GM15510 (cell line): Measurements from ENCODE around the gene PLAAT2.

Source experiments
- POLR2A ChIP-seq: IDR thresholded peaks from 3 replicates; pipeline ENCODE4 v1.6.1; 2011; ENCODE audit warnings: borderline replicate concordance; ENCODE audit not compliant: insufficient read length; ENCODE audit errors: extremely low read depth

The PLAAT2 gene

GRCh38 chr11:63589000-63589399 lies 25.8 kb upstream of the PLAAT2 start:
- TF ChIP-seq POLR2A = no peak

- TF ChIP-seq POLR2A = no peak
These were observed 23.4 kb upstream of the PLAAT2 start for GRCh38 chr11:63586451-63587166.

GRCh38 chr11:63583357-63583677 lies 20.1 kb upstream of the PLAAT2 start:
- TF ChIP-seq POLR2A = no peak

- no peak for TF ChIP-seq POLR2A
These were observed 11.8 kb upstream of the PLAAT2 start for GRCh38 chr11:63574856-63575602.

- TF ChIP-seq POLR2A = peak; percentile 12
These were observed 11.0 kb upstream of the PLAAT2 start for GRCh38 chr11:63573881-63574855.

- TF ChIP-seq POLR2A = no peak
These were observed 9.0 kb upstream of the PLAAT2 start for GRCh38 chr11:63572026-63572688.

- TF ChIP-seq POLR2A = no peak
These were observed 6.4 kb upstream of the PLAAT2 start for GRCh38 chr11:63569570-63569969.

GRCh38 chr11:63567044-63567840 lies 4.1 kb upstream of the PLAAT2 start:
- no peak for TF ChIP-seq POLR2A

GRCh38 chr11:63564784-63565350 lies 1.7 kb upstream of the PLAAT2 start:
- no peak for TF ChIP-seq POLR2A

- TF ChIP-seq POLR2A = no peak
These were observed 1.0 kb upstream of the PLAAT2 start for GRCh38 chr11:63564056-63564774.

GRCh38 chr11:63560506-63561180 lies 2.5 kb downstream of the PLAAT2 start:
- TF ChIP-seq POLR2A = no peak

GRCh38 chr11:63558459-63559157 lies 4.6 kb downstream of the PLAAT2 start:
- no peak for TF ChIP-seq POLR2A
